Spleen (tissue), 11 donors: ENCODE measurements around the gene SERPINA3. TPM values are rescaled to one million over a fixed set of nuclear protein-coding genes. Genes with fewer than 3 reads are reported as not detected.

Source experiments
- DNase-seq: peaks from one replicate; pipeline ENCODE4 v3.0.0-alpha.2; 2020
- H3K27ac ChIP-seq, 8 donors: fragments of 200-600 bp; sonication (generic) in 7 of 8; 1 replicate in 4 of 8; 2 replicates in 4 of 8; pipeline versions ENCODE4 v1.5.0 to v1.8.0; 2016 to 2021; ENCODE audit warnings: inconsistent platforms in 4 of 8, mild to moderate bottlenecking in 4 of 8, moderate library complexity in 1 of 8
- H3K27me3 ChIP-seq, 7 donors: fragments of 200-600 bp; sonication (generic) in 6 of 7; replicated peaks in 1 of 7; 1 replicate in 4 of 7; 2 replicates in 3 of 7; pipeline versions ENCODE4 v1.5.0 to v1.8.0; 2016 to 2021; ENCODE audit warnings: inconsistent platforms in 3 of 7, mild to moderate bottlenecking in 1 of 7
- H3K36me3 ChIP-seq, 6 donors: fragments of 200-600 bp; sonication (generic) in 5 of 6; 1 replicate in 4 of 6; 2 replicates in 2 of 6; pipeline versions ENCODE4 v1.5.0 to v1.8.0; 2016 to 2021; ENCODE audit warnings: inconsistent platforms in 2 of 6
- H3K4me1 ChIP-seq, 6 donors: fragments of 200-600 bp; sonication (generic) in 5 of 6; 1 replicate in 3 of 6; 2 replicates in 3 of 6; pipeline versions ENCODE4 v1.5.0 to v1.8.0; 2016 to 2021; ENCODE audit warnings: inconsistent platforms in 3 of 6
- H3K4me3 ChIP-seq, 8 donors: fragments of 200-600 bp; sonication (generic) in 7 of 8; 1 replicate in 4 of 8; 2 replicates in 4 of 8; pipeline versions ENCODE4 v1.5.0 to v1.8.0; 2016 to 2021; ENCODE audit warnings: inconsistent platforms in 4 of 8, mild to moderate bottlenecking in 4 of 8, moderate library complexity in 2 of 8
- H3K9me3 ChIP-seq, 8 donors: fragments of 200-600 bp; sonication (generic) in 7 of 8; 1 replicate in 4 of 8; 2 replicates in 4 of 8; pipeline versions ENCODE4 v1.5.0 to v1.8.0; 2016 to 2021; ENCODE audit warnings: inconsistent platforms in 4 of 8
- CTCF ChIP-seq, 11 experiments: fragments of 200-600 bp in 7 of 11; fragments of 450-650 bp in 4 of 11; sonication (generic) in 4 of 11; IDR thresholded peaks in 8 of 11; conservative IDR thresholded peaks in 3 of 11; 1 replicate in 7 of 11; 2 replicates in 4 of 11; pipeline versions ENCODE4 v1.4.0 to v1.8.0; 2016 to 2021; ENCODE audit warnings: antibody characterized with exemption in 11 of 11, inconsistent platforms in 4 of 11, mild to moderate bottlenecking in 1 of 11
- POLR2A ChIP-seq, 3 donors: fragments of 450-650 bp; IDR thresholded peaks; one replicate each; pipeline ENCODE4 v1.5.1; 2017; ENCODE audit warnings: antibody characterized with exemption in 3 of 3, mild to moderate bottlenecking in 1 of 3
- POLR2AphosphoS5 ChIP-seq, 3 donors: sonication (generic); formaldehyde crosslinking; IDR thresholded peaks; one replicate each; pipeline ENCODE4 v1.5.1; 2017; ENCODE audit warnings: antibody characterized with exemption in 3 of 3
- WGBS, 5 donors: extraction: QIAGEN DNeasy Blood & Tissue Kit in 3 of 5; methylation state at CpG; one replicate each; pipeline versions ENCODE4 v1.1.5 to v1.1.7; 2013 to 2018; 5-methylcytosine and 5-hydroxymethylcytosine counted together
- intact Hi-C: fragments of 100-400 bp; cut with DNase I; formaldehyde crosslinking; loops from one replicate; pipeline ENCODE4 v1.15.0; 2023; ENCODE audit warnings: low total_unique reads
- polyA plus RNA-seq, 3 donors: library from polyadenylated mRNA; stranded (reverse); fragments of 200-250 nt; gene quantifications; one replicate each; pipeline ENCODE4 v1.2.1, GENCODE V29; 2013
- total RNA-seq, 7 donors: library from RNA; depleted of rRNA in 3 of 7; stranded (reverse); fragments of >200 nt in 3 of 7; fragmentation: NEBNext Ultra II Directional in 4 of 7; extraction: Animal tissue kit (Norgen Biotek cat#: 25700) in 4 of 7; gene quantifications; one replicate each; pipeline versions ENCODE4 v1.1.0 to v1.2.1, GENCODE V29; 2016 to 2021
- donor health status: healthy with polysubstance abuse.
- donor health status: DM: no; HTN: no; CAD: no; lungs with moderate emphysema.
- donor health status: DM: no; HTN: no; CAD: no.
- donor health status: Bipolar disorder and iron deficiency.
- donor health status: healthy.
- donor health status: DM: no; HTN: no; CAD: no.
- donor health status: DM: yes; HTN: yes; CAD: no.

SERPINA3 gene
- total and polyA plus RNA-seq, 10 donors, result 3.4 to 88.3 (median 10.2) TPM

- H3K4me1 ChIP-seq, result peaks cover 0 to 1% (median 0%) of the 10 kb centered on the region in 6 donors
- 85 to 90% (median 87%) methylated on average over 3 of the region's 3 CpGs for WGBS, 5 donors
- peaks cover 0 to 6% (median 0%) of the 10 kb centered on the region in 7 donors for H3K27me3 ChIP-seq
- DNase-seq, result peak; percentile 28
- no peaks in the 10 kb centered on the region for H3K9me3 ChIP-seq
- peaks cover 0 to 40% (median 3%) of the 10 kb centered on the region in 6 donors for H3K36me3 ChIP-seq
- intact Hi-C loops, result no loop called here
- H3K27ac ChIP-seq, result peak overlapping the region in 1 of 8 donors; percentile 11
- TF ChIP-seq CTCF (IDR thresholded peaks at IDR 0.05 in 8 of 11, conservative IDR thresholded peaks at IDR 0.05 in 3 of 11), result no peak
- H3K4me3 ChIP-seq, result no peak overlapping the region
Measured at GRCh38 chr14:94593376-94593748, 18.8 kb upstream of the SERPINA3 start.

GRCh38 chr14:94593749-94594431 lies 18.3 kb upstream of the SERPINA3 start:
- 57 to 84% (median 73%) methylated on average over 4 of the region's 4 CpGs for WGBS, 5 donors
- DNase-seq, result no peak
- intact Hi-C loops, result no loop called here
- Histone ChIP-seq H3K27me3 (peaks cover 0 to 6% (median 0%) of the 10 kb centered on the region in 7 donors), H3K4me1 (peaks cover 0 to 6% (median 0%) of the 10 kb centered on the region in 6 donors), H3K4me3 (no peak overlapping the region), H3K9me3 (no peaks in the 10 kb centered on the region), H3K27ac (peak overlapping the region in 1 of 8 donors; percentile 42), H3K36me3 (peaks cover 0 to 35% (median 3%) of the 10 kb centered on the region in 6 donors)
- no peak for TF ChIP-seq POLR2A (IDR thresholded peaks at IDR 0.05)
- peak in 1 of 3 donors; percentile 30 for TF ChIP-seq POLR2AphosphoS5 (IDR thresholded peaks at IDR 0.05)

- Histone ChIP-seq H3K36me3 (peaks cover 0 to 29% (median 3%) of the 10 kb centered on the region in 6 donors), H3K27me3 (peaks cover 0 to 9% (median 0%) of the 10 kb centered on the region in 7 donors), H3K27ac (peak overlapping the region in 1 of 8 donors; percentile 42), H3K4me3 (no peak overlapping the region), H3K9me3 (no peaks in the 10 kb centered on the region), H3K4me1 (peaks cover 0 to 11% (median 2%) of the 10 kb centered on the region in 6 donors)
- intact Hi-C loops, result no loop called here
- 80 to 97% (median 85%) methylated on average over 7 of the region's 7 CpGs for WGBS, 5 donors
- TF ChIP-seq POLR2A (IDR thresholded peaks at IDR 0.05) (no peak), CTCF (IDR thresholded peaks at IDR 0.05 in 8 of 11, conservative IDR thresholded peaks at IDR 0.05 in 3 of 11) (no peak), POLR2AphosphoS5 (IDR thresholded peaks at IDR 0.05) (peak in 1 of 3 donors; percentile 9)
- DNase-seq, result no peak
Measured at GRCh38 chr14:94594441-94594840, 17.8 kb upstream of the SERPINA3 start.

- no peak for DNase-seq
- H3K36me3 ChIP-seq, result peaks cover 0 to 14% (median 0%) of the 10 kb centered on the region in 6 donors
- H3K27ac ChIP-seq, result no peak overlapping the region
- 62 to 82% (median 65%) methylated on average over 2 of the region's 2 CpGs for WGBS, 5 donors
- no peak overlapping the region for H3K4me3 ChIP-seq
- TF ChIP-seq CTCF (IDR thresholded peaks at IDR 0.05 in 8 of 11, conservative IDR thresholded peaks at IDR 0.05 in 3 of 11), result no peak
- intact Hi-C loops, result no loop called here
- H3K9me3 ChIP-seq, result no peaks in the 10 kb centered on the region
- H3K27me3 ChIP-seq, result peaks cover 0 to 12% (median 0%) of the 10 kb centered on the region in 7 donors
- H3K4me1 ChIP-seq, result peaks cover 0 to 22% (median 9%) of the 10 kb centered on the region in 6 donors
Measured at GRCh38 chr14:94595912-94596311, 16.3 kb upstream of the SERPINA3 start.
